GM12874 (cell line): Measurements from ENCODE around the gene LONP2.

ENCODE experiments used
- CTCF ChIP-seq: IDR thresholded peaks from 2 replicates; pipeline ENCODE4 v1.5.1; 2011; ENCODE audit warnings: low read depth, mild to moderate bottlenecking, control low read depth, low read length, moderate library complexity; ENCODE audit not compliant: insufficient read depth

Gene LONP2

GRCh38 chr16:48373258-48374029, 129.3 kb downstream of the LONP2 start:
- TF ChIP-seq CTCF = no peak

GRCh38 chr16:48374255-48374654, 130.2 kb downstream of the LONP2 start:
- TF ChIP-seq CTCF = no peak

- no peak for TF ChIP-seq CTCF
Observed at GRCh38 chr16:48378276-48378675, 134.2 kb downstream of the LONP2 start.

DNA sequence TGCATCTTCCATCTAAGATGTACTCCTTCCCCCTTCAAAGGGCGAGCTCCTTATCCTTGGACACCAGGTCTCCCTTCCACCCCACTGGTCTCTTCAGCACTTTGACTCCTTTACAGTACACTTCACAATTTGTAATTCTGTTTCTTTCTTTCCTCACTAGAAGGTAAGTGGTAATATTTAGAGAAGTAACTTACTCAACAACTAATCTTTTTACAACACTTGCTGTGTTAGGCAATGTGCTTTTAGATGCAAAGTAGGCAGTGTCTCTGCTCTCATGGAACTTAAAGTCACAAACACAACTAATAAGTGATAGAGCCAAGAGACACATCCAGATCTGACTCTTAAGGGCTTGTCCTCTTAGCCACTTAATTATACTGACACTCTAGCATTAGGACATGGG, 134.7 kb downstream of the LONP2 start:
- no peak for TF ChIP-seq CTCF

DNA sequence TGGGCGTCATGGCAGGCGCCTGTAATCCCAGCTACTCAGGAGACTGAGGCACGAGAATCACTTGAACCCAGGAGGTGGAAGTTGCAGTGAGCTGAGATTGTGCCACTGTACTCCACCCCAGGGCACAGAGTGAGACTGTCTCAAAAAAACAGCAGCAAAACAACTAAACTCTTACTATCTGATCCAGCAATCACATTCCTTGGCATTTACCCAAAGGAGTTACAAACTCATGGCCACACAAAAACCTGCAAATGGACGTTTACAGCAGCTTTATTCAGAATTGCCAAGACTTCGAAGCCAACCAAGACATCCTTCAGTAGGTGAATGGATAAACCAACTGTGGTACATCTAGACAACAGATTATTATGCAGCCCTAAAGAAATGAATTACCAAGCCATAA, 137.1 kb downstream of the LONP2 start:
- no peak for TF ChIP-seq CTCF

DNA sequence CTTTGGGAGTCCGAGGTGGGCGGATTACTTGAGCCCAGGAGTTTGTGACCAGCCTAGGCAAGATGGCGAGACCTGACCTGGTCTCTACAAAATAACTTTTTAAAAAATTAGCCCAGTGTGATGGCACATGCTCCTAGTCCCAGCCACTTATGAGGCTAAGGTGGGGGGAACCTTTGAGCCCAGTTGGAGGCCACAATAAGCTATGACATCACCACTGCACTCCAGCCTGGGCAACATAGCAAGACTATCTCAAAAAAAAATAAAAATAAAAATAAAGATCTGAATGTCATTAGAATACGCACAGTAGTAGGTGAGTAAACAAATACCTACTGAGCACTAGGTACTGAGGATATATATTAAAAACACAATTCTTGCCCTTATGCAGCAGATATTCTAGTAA, 138.0 kb downstream of the LONP2 start:
- TF ChIP-seq CTCF = no peak

DNA sequence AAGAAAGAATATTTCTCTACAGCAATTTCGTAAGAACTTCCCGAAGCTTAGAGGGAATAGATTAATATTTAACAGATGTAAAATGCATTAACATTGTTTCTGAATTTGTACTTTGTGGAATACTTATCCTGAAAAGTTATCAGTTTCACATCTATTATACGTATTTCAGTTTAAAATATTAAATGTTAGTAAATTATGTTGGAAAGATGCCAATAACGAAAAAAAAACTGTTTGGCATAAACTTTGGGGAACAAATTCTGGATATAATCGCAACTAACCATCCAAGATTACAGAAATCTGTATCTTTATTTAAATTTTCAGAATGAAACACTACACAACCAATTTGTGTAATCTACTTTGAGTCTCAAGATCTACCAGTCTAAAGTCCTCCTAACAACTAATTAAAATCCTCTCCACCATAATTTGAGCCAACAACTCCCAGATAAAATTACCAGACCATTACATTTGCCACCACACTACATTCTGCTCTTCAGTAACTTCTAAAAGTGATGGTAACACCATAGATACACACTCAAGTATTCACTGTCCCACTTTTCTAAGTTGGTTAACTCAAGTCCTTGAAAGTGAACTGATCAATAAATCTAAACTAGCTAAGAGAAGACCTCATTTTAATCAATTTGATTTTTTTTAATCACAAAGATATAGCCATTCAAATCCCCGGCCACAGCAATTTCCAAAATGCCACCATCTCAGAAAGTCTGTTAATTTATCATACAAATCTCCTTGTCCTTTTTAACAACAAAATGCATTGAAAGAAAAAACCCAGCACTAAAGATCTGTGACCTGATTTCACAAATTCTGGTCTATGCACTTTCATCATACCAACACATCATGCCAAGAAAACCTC, 139.1 kb downstream of the LONP2 start:
- TF ChIP-seq CTCF = no peak
